WTC11 (cell line): Measurements from ENCODE around the gene RPH3AL. TPM values are rescaled to one million over a fixed set of nuclear protein-coding genes. Genes with fewer than 3 reads are reported as not detected.

ENCODE experiments used
- ATAC-seq: fragments of 200-7000 bp; cut with Tn5 transposase; 2 replicates; pipeline ENCODE4 v1.10.0; 2021; ENCODE audit warnings: mild to moderate bottlenecking, moderate library complexity
- CTCF ChIA-PET: fragments of 300-600 bp; sonication (Branson Sonifier 250); formaldehyde crosslinking; loops from one replicate; lab custom pipeline; 2021; ENCODE audit warnings: antibody characterized with exemption; lab: Charles Lee
- POLR2A ChIA-PET: fragments of 350-600 bp; sonication (Branson Sonifier 250); formaldehyde crosslinking; loops from one replicate; lab custom pipeline; 2021; ENCODE audit warnings: antibody characterized with exemption; lab: Charles Lee
- DNase-seq: peaks from one replicate; pipeline ENCODE4 v3.0.0; 2021; ENCODE audit warnings: low spot score
- H3K27ac Mint-ChIP-seq: 2 replicates; pipeline ENCODE4 v1.8.0; 2021; ENCODE audit warnings: mixed read lengths
- H3K27me3 Mint-ChIP-seq: 2 replicates; pipeline ENCODE4 v1.8.0; 2021; ENCODE audit warnings: low read depth, mild to moderate bottlenecking, moderate library complexity, mixed read lengths
- H3K36me3 Mint-ChIP-seq: 2 replicates; pipeline ENCODE4 v1.8.0; 2021; ENCODE audit warnings: mixed read lengths
- H3K4me1 Mint-ChIP-seq: 2 replicates; pipeline ENCODE4 v1.8.0; 2022; ENCODE audit warnings: mixed read lengths
- H3K4me3 Mint-ChIP-seq: 2 replicates; pipeline ENCODE4 v1.8.0; 2021; ENCODE audit warnings: mild to moderate bottlenecking, moderate library complexity, mixed read lengths
- H3K9me3 Mint-ChIP-seq: 2 replicates; pipeline ENCODE4 v1.8.0; 2021; ENCODE audit warnings: mixed read lengths
- ATF3 ChIP-seq: sonication (generic); formaldehyde crosslinking; conservative IDR thresholded peaks from 2 replicates; pipeline ENCODE4 v1.8.1; 2022; ENCODE audit warnings: mild to moderate bottlenecking, missing genetic modification reagents
- CTCF ChIP-seq: fragments of 200-600 bp; IDR thresholded peaks from 2 replicates; pipeline ENCODE4 v1.8.0; 2022; ENCODE audit warnings: antibody characterized with exemption
- FOXP4 ChIP-seq: sonication (generic); formaldehyde crosslinking; IDR thresholded peaks from 2 replicates; pipeline ENCODE4 v1.8.0; 2022; ENCODE audit warnings: mild to moderate bottlenecking, missing genetic modification reagents
- IRF2 ChIP-seq: sonication (generic); formaldehyde crosslinking; IDR thresholded peaks from 2 replicates; pipeline ENCODE4 v1.8.0; 2022; ENCODE audit warnings: low read depth, missing genetic modification reagents, borderline replicate concordance
- JAZF1 ChIP-seq: fragments of 250-450 bp; sonication (Bioruptor Pico); IDR thresholded peaks from 2 replicates; pipeline ENCODE4 v1.9.0; 2021; ENCODE audit warnings: moderate library complexity, mild to moderate bottlenecking, inconsistent platforms
- KAT7 ChIP-seq: sonication (generic); formaldehyde crosslinking; IDR thresholded peaks from 2 replicates; pipeline ENCODE4 v1.8.1; 2023; ENCODE audit warnings: missing genetic modification reagents, mild to moderate bottlenecking, borderline replicate concordance
- NFYB ChIP-seq: sonication (generic); formaldehyde crosslinking; conservative IDR thresholded peaks from 2 replicates; pipeline ENCODE4 v1.8.0; 2022; ENCODE audit warnings: low read depth, missing genetic modification reagents
- PRDM15 ChIP-seq: sonication (generic); formaldehyde crosslinking; IDR thresholded peaks from 2 replicates; pipeline ENCODE4 v1.8.0; 2022; ENCODE audit warnings: missing genetic modification reagents
- SOX15 ChIP-seq: fragments of 250-450 bp; sonication (Bioruptor Pico); IDR thresholded peaks from 2 replicates; pipeline ENCODE4 v1.9.0; 2021; ENCODE audit warnings: mild to moderate bottlenecking
- TCF7 ChIP-seq: sonication (generic); formaldehyde crosslinking; IDR thresholded peaks from 2 replicates; pipeline ENCODE4 v1.8.0; 2022; ENCODE audit warnings: mild to moderate bottlenecking, low read depth, missing genetic modification reagents, moderate library complexity
- TP53 ChIP-seq: sonication (generic); formaldehyde crosslinking; IDR thresholded peaks from 2 replicates; pipeline ENCODE4 v1.8.1; 2023; ENCODE audit warnings: mild to moderate bottlenecking, missing genetic modification reagents
- ZNF263 ChIP-seq: sonication (generic); formaldehyde crosslinking; IDR thresholded peaks from 2 replicates; pipeline ENCODE4 v1.8.1; 2022; ENCODE audit warnings: low read depth, mild to moderate bottlenecking, moderate library complexity, missing genetic modification reagents
- ZNF423 ChIP-seq: fragments of 250-450 bp; sonication (Bioruptor Pico); IDR thresholded peaks from 2 replicates; pipeline ENCODE4 v2.1.2; 2022; ENCODE audit warnings: mild to moderate bottlenecking, moderate library complexity
- ZNF532 ChIP-seq: fragments of 250-450 bp; sonication (Bioruptor Pico); IDR thresholded peaks from 2 replicates; pipeline ENCODE4 v1.9.0; 2021; ENCODE audit warnings: mild to moderate bottlenecking, borderline replicate concordance
- ZNF671 ChIP-seq: fragments of 250-450 bp; sonication (Bioruptor Pico); IDR thresholded peaks from 2 replicates; pipeline ENCODE4 v1.8.0; 2021; ENCODE audit warnings: mild to moderate bottlenecking
- ZSCAN18 ChIP-seq: fragments of 250-450 bp; sonication (Bioruptor Pico); IDR thresholded peaks from 2 replicates; pipeline ENCODE4 v2.1.2; 2022; ENCODE audit warnings: mild to moderate bottlenecking, moderate library complexity
- total RNA-seq: library from RNA; stranded (reverse); gene quantifications from 3 replicates; pipeline ENCODE4 v1.2.3, GENCODE V29; 2021

The RPH3AL gene
- total RNA-seq, 1 experiment from 2014 or later = 2.0 TPM

GRCh38 chr17:298791-299450, 53.7 kb downstream of the RPH3AL start:
- no peak for ATAC-seq
- Mint-ChIP-seq H3K27ac (no peak overlapping the region), H3K4me1 (peaks cover 4% of the 10 kb centered on the region), H3K4me3 (no peak overlapping the region), H3K27me3 (no peaks in the 10 kb centered on the region; the same call in none of the 2 replicates), H3K36me3 (no peaks in the 10 kb centered on the region), H3K9me3 (no peaks in the 10 kb centered on the region)
- POLR2A ChIA-PET = no interaction called here
- TF ChIP-seq SOX15 (CRISPR knock-in tag) (no peak), FOXP4 (CRISPR knock-in tag) (no peak)
- DNase-seq = no peak
- CTCF ChIA-PET = interaction anchor here (0.9 to 2.0 kb wide), 2 partner anchors 10 to 12 kb away, joined by 4 to 5 read pairs; no protein-coding TSS in a partner anchor

GRCh38 chr17:297758-298157, 54.8 kb downstream of the RPH3AL start:
- Mint-ChIP-seq H3K4me1 (peaks cover 7% of the 10 kb centered on the region), H3K36me3 (no peaks in the 10 kb centered on the region), H3K4me3 (no peak overlapping the region), H3K27me3 (no peaks in the 10 kb centered on the region; the same call in 1 of the 2 replicates), H3K27ac (no peak overlapping the region), H3K9me3 (no peaks in the 10 kb centered on the region)
- no peak for TF ChIP-seq NFYB (CRISPR knock-in tag)
- TF ChIP-seq ATF3 (CRISPR knock-in tag) = no peak
- TF ChIP-seq IRF2 (CRISPR knock-in tag) = no peak
- no peak for TF ChIP-seq KAT7
- TF ChIP-seq ZNF263 (CRISPR knock-in tag) = no peak
- no peak for TF ChIP-seq JAZF1 (CRISPR knock-in tag)
- TF ChIP-seq ZNF671 (CRISPR knock-in tag) = no peak
- ChIA-PET CTCF (interaction anchor here (2.0 kb wide), 1 partner anchor 13 kb away, joined by 5 read pairs; no protein-coding TSS in a partner anchor), POLR2A (no interaction called here)
- no peak for DNase-seq
- ATAC-seq = no peak

- DNase-seq (no peak), ATAC-seq (no peak)
- Mint-ChIP-seq H3K4me3 (no peak overlapping the region), H3K36me3 (no peaks in the 10 kb centered on the region), H3K4me1 (peaks cover 4% of the 10 kb centered on the region), H3K27me3 (no peaks in the 10 kb centered on the region; the same call in 1 of the 2 replicates), H3K9me3 (no peaks in the 10 kb centered on the region), H3K27ac (no peak overlapping the region)
- ChIA-PET POLR2A (no interaction called here), CTCF (no interaction called here)
- TF ChIP-seq TP53 = no peak
- TF ChIP-seq TCF7 (CRISPR knock-in tag) = no peak
- no peak for TF ChIP-seq ZSCAN18 (CRISPR knock-in tag)
- TF ChIP-seq CTCF = no peak
- no peak for TF ChIP-seq KAT7
- no peak for TF ChIP-seq ZNF423
- TF ChIP-seq PRDM15 (CRISPR knock-in tag) = no peak
- no peak for TF ChIP-seq ZNF532 (CRISPR knock-in tag)
These were observed 55.5 kb downstream of the RPH3AL start for GRCh38 chr17:296906-297690.
